H9 (cell line): ENCODE data around the gene CUL4A. TPM values are rescaled to one million over a fixed set of nuclear protein-coding genes. Genes with fewer than 3 reads are reported as not detected.

Experiments
- DNase-seq: peaks from one replicate; pipeline ENCODE4 v3.0.0-alpha.2; 2017
- H2AFZ ChIP-seq: one replicate; pipeline ENCODE4 v1.6.1; 2013; ENCODE audit warnings: mild to moderate bottlenecking, low read length, control low read depth, moderate library complexity
- H2AK5ac ChIP-seq: 2 replicates; pipeline ENCODE4 v1.6.1; 2013; ENCODE audit warnings: low read length, control low read depth, mixed read lengths; ENCODE audit not compliant: insufficient read length
- H2BK120ac ChIP-seq: one replicate; pipeline ENCODE4 v1.6.1; 2013; ENCODE audit warnings: low read depth, mild to moderate bottlenecking, low read length, control low read depth, inconsistent platforms; ENCODE audit not compliant: poor library complexity, severe bottlenecking
- H2BK12ac ChIP-seq: 2 replicates; pipeline ENCODE4 v1.6.1; 2013; ENCODE audit warnings: low read length, control low read depth, mixed read lengths, low read depth; ENCODE audit not compliant: insufficient read length
- H2BK15ac ChIP-seq: 2 replicates; pipeline ENCODE4 v1.6.1; 2013; ENCODE audit warnings: low read depth, low read length, control low read depth
- H2BK20ac ChIP-seq: one replicate; pipeline ENCODE4 v1.6.1; 2013; ENCODE audit warnings: low read depth, mild to moderate bottlenecking, low read length, control low read depth, inconsistent platforms; ENCODE audit not compliant: poor library complexity, severe bottlenecking
- H2BK5ac ChIP-seq: 2 replicates; pipeline ENCODE4 v1.6.1; 2013; ENCODE audit warnings: low read length, control low read depth, mixed read lengths; ENCODE audit not compliant: insufficient read length
- H3K14ac ChIP-seq: 2 replicates; pipeline ENCODE4 v1.6.1; 2013; ENCODE audit warnings: low read length, control low read depth; ENCODE audit not compliant: insufficient read depth
- H3K18ac ChIP-seq: 2 replicates; pipeline ENCODE4 v1.6.1; 2013; ENCODE audit warnings: low read depth, mild to moderate bottlenecking, mixed read lengths, low read length, control low read depth; ENCODE audit not compliant: insufficient read length
- H3K23ac ChIP-seq: 2 replicates; pipeline ENCODE4 v1.6.1; 2013; ENCODE audit warnings: low read length, control low read depth, mixed read lengths, low read depth; ENCODE audit not compliant: insufficient read length
- H3K23me2 ChIP-seq: 2 replicates; pipeline ENCODE4 v1.6.1; 2013; ENCODE audit warnings: low read depth, mild to moderate bottlenecking, mixed read lengths, low read length, control low read depth; ENCODE audit not compliant: insufficient read length, poor library complexity, severe bottlenecking
- H3K27ac ChIP-seq: 2 replicates; pipeline ENCODE4 v1.5.1; 2013; ENCODE audit warnings: low read length, control low read depth, mixed read lengths, low read depth; ENCODE audit not compliant: insufficient read length
- H3K27me3 ChIP-seq: 2 replicates; pipeline ENCODE4 v1.6.1; 2013; ENCODE audit warnings: low read length, control low read depth, inconsistent platforms; ENCODE audit not compliant: insufficient read depth
- H3K4ac ChIP-seq: 2 replicates; pipeline ENCODE4 v1.6.1; 2013; ENCODE audit warnings: low read depth, mild to moderate bottlenecking, control low read depth, inconsistent platforms, low read length, moderate library complexity
- H3K4me1 ChIP-seq: 2 replicates; pipeline ENCODE4 v1.6.1; 2013; ENCODE audit warnings: low read length, control low read depth, inconsistent platforms; ENCODE audit not compliant: insufficient read depth
- H3K4me2 ChIP-seq: 2 replicates; pipeline ENCODE4 v1.6.1; 2013; ENCODE audit warnings: low read length, control low read depth, mixed read lengths; ENCODE audit not compliant: insufficient read length, insufficient read depth
- H3K56ac ChIP-seq: 2 replicates; pipeline ENCODE4 v1.6.1; 2013; ENCODE audit warnings: low read depth, mild to moderate bottlenecking, mixed read lengths, low read length, control low read depth; ENCODE audit not compliant: insufficient read length
- H3K79me1 ChIP-seq: 2 replicates; pipeline ENCODE4 v1.6.1; 2013; ENCODE audit warnings: low read depth, mild to moderate bottlenecking, moderate library complexity, low read length, control low read depth, inconsistent platforms; ENCODE audit not compliant: insufficient read depth, poor library complexity, severe bottlenecking
- H3K79me2 ChIP-seq: 2 replicates; pipeline ENCODE4 v1.6.1; 2013; ENCODE audit warnings: low read length, control low read depth, inconsistent platforms; ENCODE audit not compliant: insufficient read depth
- H3K9ac ChIP-seq: 2 replicates; pipeline ENCODE4 v1.6.1; 2013; ENCODE audit warnings: low read length, control low read depth, mixed read lengths; ENCODE audit not compliant: insufficient read length; ENCODE audit errors: extremely low read depth
- H3K9me3 ChIP-seq: one replicate; pipeline ENCODE4 v1.6.1; 2013; ENCODE audit warnings: low read depth, low read length, inconsistent platforms; ENCODE audit not compliant: control insufficient read depth
- H3T11ph ChIP-seq: one replicate; pipeline ENCODE4 v1.6.1; 2013; ENCODE audit warnings: mild to moderate bottlenecking, low read length, control low read depth, inconsistent platforms
- H4K20me1 ChIP-seq: one replicate; pipeline ENCODE4 v1.6.1; 2013; ENCODE audit not compliant: control insufficient read depth, insufficient read length, insufficient read depth
- H4K5ac ChIP-seq: 2 replicates; pipeline ENCODE4 v1.6.1; 2013; ENCODE audit warnings: low read depth, mild to moderate bottlenecking, mixed read lengths, low read length, control low read depth; ENCODE audit not compliant: insufficient read length
- H4K8ac ChIP-seq: replicated peaks from 2 replicates; pipeline ENCODE4 v1.6.1; 2013; ENCODE audit warnings: low read length, control low read depth, mixed read lengths, low read depth; ENCODE audit not compliant: insufficient read length
- H4K91ac ChIP-seq: 2 replicates; pipeline ENCODE4 v1.6.1; 2013; ENCODE audit warnings: low read depth, mild to moderate bottlenecking, moderate library complexity, mixed read lengths, low read length, control low read depth; ENCODE audit not compliant: insufficient read length
- H3K27ac Mint-ChIP-seq, 3 experiments: 2 replicates in 2 of 3; 3 replicates in 1 of 3; pipeline ENCODE4 v1.8.0; 2020 to 2021; ENCODE audit warnings: mixed read lengths in 3 of 3, mild to moderate bottlenecking in 1 of 3, moderate library complexity in 1 of 3
- H3K27me3 Mint-ChIP-seq: 2 replicates; pipeline ENCODE4 v1.8.0; 2021; ENCODE audit warnings: low read depth, mild to moderate bottlenecking, moderate library complexity, mixed read lengths
- H3K36me3 Mint-ChIP-seq, 3 experiments: 2 replicates in 2 of 3; 3 replicates in 1 of 3; pipeline ENCODE4 v1.8.0; 2020 to 2021; ENCODE audit warnings: low read depth in 3 of 3, mixed read lengths in 3 of 3; ENCODE audit not compliant: insufficient read depth in 1 of 3
- H3K4me1 Mint-ChIP-seq, 2 experiments: 2 replicates each; pipeline ENCODE4 v1.8.0; 2020; ENCODE audit warnings: mixed read lengths in 2 of 2
- H3K4me3 Mint-ChIP-seq, 2 experiments: 2 replicates in 1 of 2; 3 replicates in 1 of 2; pipeline ENCODE4 v1.8.0; 2020 to 2021; ENCODE audit warnings: mild to moderate bottlenecking in 2 of 2, mixed read lengths in 2 of 2, moderate library complexity in 1 of 2
- H3K9me3 Mint-ChIP-seq, 2 experiments: 2 replicates in 1 of 2; 3 replicates in 1 of 2; pipeline ENCODE4 v1.8.0; 2020; ENCODE audit warnings: mild to moderate bottlenecking in 2 of 2, mixed read lengths in 2 of 2, moderate library complexity in 1 of 2
- WGBS: extraction: QIAGEN DNeasy Blood & Tissue Kit; methylation state at CpG from one replicate; pipeline ENCODE4 v1.1.7; 2013; ENCODE audit warnings: missing lambda C conversion rate, low lambda C conversion rate, mixed read lengths; ENCODE audit not compliant: insufficient read length; ENCODE audit errors: extremely low coverage; 5-methylcytosine and 5-hydroxymethylcytosine counted together
- total RNA-seq: library from RNA; stranded (reverse); gene quantifications from 2 replicates; pipeline ENCODE4 v1.2.1, GENCODE V29; 2021
- TF ChIP-seq, protein P1 (sequence below): fragments of 200-600 bp; sonication (generic); conservative IDR thresholded peaks from 3 replicates; pipeline ENCODE4 v1.8.0; 2021; ENCODE audit warnings: antibody characterized with exemption, mild to moderate bottlenecking

CUL4A gene
- total RNA-seq, 1 experiment from 2014 or later = 97.9 TPM

DNA sequence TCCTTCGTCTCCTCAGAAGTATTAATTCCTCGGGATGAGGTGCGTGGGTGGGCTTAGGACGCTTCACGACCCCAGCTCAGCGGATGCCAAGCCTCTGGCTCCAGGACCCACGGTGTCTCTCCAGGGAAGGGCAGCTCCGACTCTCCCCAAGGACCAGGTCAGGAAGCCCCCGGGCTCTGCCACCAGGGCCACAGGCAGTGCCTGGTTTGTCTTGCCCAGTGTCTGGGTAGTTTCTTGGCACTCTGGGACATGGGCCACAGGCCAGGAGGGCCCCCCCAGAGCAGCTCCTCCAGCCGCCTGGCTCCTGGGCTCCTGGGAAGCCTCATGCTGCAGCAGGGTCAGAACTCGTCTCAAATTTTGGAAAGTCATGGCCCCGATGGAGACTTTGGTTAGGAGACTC, 48.4 kb upstream of the CUL4A start:
- H2BK15ac ChIP-seq = no peak overlapping the region
- H3T11ph ChIP-seq = no peak overlapping the region
- no peak overlapping the region for H2AFZ ChIP-seq
- H3K4ac ChIP-seq = no peak overlapping the region
- H3K4me3 Mint-ChIP-seq = no peak overlapping the region
- H2BK120ac ChIP-seq = no peak overlapping the region
- no peak overlapping the region for H2AK5ac ChIP-seq
- no peaks in the 10 kb centered on the region for H3K79me1 ChIP-seq
- no peak for DNase-seq
- H3K36me3 Mint-ChIP-seq = no peaks in the 10 kb centered on the region
- H3K56ac ChIP-seq = no peak overlapping the region
- no peak overlapping the region for H4K91ac ChIP-seq
- H3K9ac ChIP-seq = no peak overlapping the region
- peak overlapping the region in 1 of 3 experiments; percentile 82; a peak in 2 of 7 replicates for H3K27ac Mint-ChIP-seq
- H3K27ac ChIP-seq = no peak overlapping the region
- H3K14ac ChIP-seq = no peak overlapping the region
- peaks cover 30 to 37% of the 10 kb centered on the region in 2 experiments for H3K4me1 Mint-ChIP-seq
- H3K18ac ChIP-seq = no peak overlapping the region
- no peaks in the 10 kb centered on the region for H3K79me2 ChIP-seq
- H2BK20ac ChIP-seq = no peak overlapping the region
- no peaks in the 10 kb centered on the region for H3K27me3 ChIP-seq
- no peak overlapping the region for H3K4me2 ChIP-seq
- H4K8ac ChIP-seq = no peak overlapping the region
- no peak overlapping the region for H4K5ac ChIP-seq
- no peaks in the 10 kb centered on the region for H3K9me3 ChIP-seq
- no peaks in the 10 kb centered on the region for H4K20me1 ChIP-seq
- no peak overlapping the region for H2BK5ac ChIP-seq
- WGBS = no CpG with 5 or more reads among the region's 12 CpGs
- H3K4me1 ChIP-seq = no peaks in the 10 kb centered on the region; the same call in 1 of the 2 replicates
- no peaks in the 10 kb centered on the region for H3K9me3 Mint-ChIP-seq
- H3K27me3 Mint-ChIP-seq = peaks cover 29% of the 10 kb centered on the region
- TF ChIP-seq, protein P1, sequence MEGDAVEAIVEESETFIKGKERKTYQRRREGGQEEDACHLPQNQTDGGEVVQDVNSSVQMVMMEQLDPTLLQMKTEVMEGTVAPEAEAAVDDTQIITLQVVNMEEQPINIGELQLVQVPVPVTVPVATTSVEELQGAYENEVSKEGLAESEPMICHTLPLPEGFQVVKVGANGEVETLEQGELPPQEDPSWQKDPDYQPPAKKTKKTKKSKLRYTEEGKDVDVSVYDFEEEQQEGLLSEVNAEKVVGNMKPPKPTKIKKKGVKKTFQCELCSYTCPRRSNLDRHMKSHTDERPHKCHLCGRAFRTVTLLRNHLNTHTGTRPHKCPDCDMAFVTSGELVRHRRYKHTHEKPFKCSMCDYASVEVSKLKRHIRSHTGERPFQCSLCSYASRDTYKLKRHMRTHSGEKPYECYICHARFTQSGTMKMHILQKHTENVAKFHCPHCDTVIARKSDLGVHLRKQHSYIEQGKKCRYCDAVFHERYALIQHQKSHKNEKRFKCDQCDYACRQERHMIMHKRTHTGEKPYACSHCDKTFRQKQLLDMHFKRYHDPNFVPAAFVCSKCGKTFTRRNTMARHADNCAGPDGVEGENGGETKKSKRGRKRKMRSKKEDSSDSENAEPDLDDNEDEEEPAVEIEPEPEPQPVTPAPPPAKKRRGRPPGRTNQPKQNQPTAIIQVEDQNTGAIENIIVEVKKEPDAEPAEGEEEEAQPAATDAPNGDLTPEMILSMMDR = no peak
- no peaks in the 10 kb centered on the region for H3K23me2 ChIP-seq
- H3K23ac ChIP-seq = no peak overlapping the region
- no peak overlapping the region for H2BK12ac ChIP-seq
